ENCODE measurements around the gene FTSJ1. TPM values are rescaled to one million over a fixed set of nuclear protein-coding genes. Genes with fewer than 3 reads are reported as not detected.

Gene FTSJ1
- total and polyA plus RNA-seq, 7 donors = 14.5 to 48.4 (median 26.7) TPM

GRCh38 chrX:48450076-48450475 lies 25.9 kb upstream of the FTSJ1 start:
- Histone ChIP-seq H3K4me1 (no peaks in the 10 kb centered on the region), H3K36me3 (ENCODE audit: insufficient read depth in 1 of 2, low read depth in 1 of 2) (no peaks in the 10 kb centered on the region), H3K4me3 (no peak overlapping the region), H3K27ac (no peak overlapping the region), H3K9me3 (no peaks in the 10 kb centered on the region), H3K27me3 (ENCODE audit: insufficient read depth in 3 of 3, low read length in 2 of 3) (peaks cover 0 to 8% (median 0%) of the 10 kb centered on the region in 3 donors)
- intact Hi-C loops (cut with DNase I) = no loop called here
- no peak for TF ChIP-seq CTCF (IDR thresholded peaks at IDR 0.05)
- DNase-seq (no peak), ATAC-seq (no peak)

DNA sequence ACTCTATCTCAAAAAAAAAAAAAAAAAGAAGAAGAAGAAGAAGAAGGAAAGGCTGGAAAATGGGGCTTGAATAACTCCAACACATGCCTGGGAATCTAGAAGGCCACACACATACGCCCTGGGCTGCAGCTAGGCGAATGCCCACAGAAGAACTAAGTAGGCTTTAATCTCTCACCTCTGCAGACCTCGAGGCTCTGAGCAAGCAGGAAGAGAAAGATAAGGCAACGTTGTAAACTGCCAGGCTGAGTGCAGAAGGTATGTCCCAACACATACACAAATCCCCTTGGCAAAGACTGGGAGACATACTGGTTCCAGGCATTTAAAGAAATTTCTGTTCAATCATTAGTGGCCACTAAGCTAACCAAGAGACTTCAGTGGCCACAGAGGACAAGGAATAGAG lies 24.3 kb upstream of the FTSJ1 start:
- H3K27ac ChIP-seq = no peak overlapping the region
- no peaks in the 10 kb centered on the region for H3K9me3 ChIP-seq
- DNase-seq = no peak
- H3K4me1 ChIP-seq = no peaks in the 10 kb centered on the region
- no peak for ATAC-seq
- intact Hi-C loops (cut with DNase I) = no loop called here
- H3K36me3 ChIP-seq (ENCODE audit: insufficient read depth in 1 of 2, low read depth in 1 of 2) = no peaks in the 10 kb centered on the region
- WGBS, 3 donors = 45 to 64% (median 56%) methylated on average over 4 of the region's 4 CpGs
- H3K4me3 ChIP-seq = no peak overlapping the region
- no peak for TF ChIP-seq CTCF (IDR thresholded peaks at IDR 0.05)
- H3K27me3 ChIP-seq (ENCODE audit: insufficient read depth in 3 of 3, low read length in 2 of 3) = peaks cover 0 to 5% (median 0%) of the 10 kb centered on the region in 3 donors

- WGBS, 3 donors = 66 to 70% (median 70%) methylated on average over 5 to 6 of the region's 6 CpGs
- Histone ChIP-seq H3K4me3 (no peak overlapping the region), H3K27me3 (ENCODE audit: insufficient read depth in 3 of 3, low read length in 2 of 3) (peaks cover 0 to 6% (median 0%) of the 10 kb centered on the region in 3 donors), H3K9me3 (peaks cover 3% of the 10 kb centered on the region), H3K4me1 (no peaks in the 10 kb centered on the region), H3K27ac (no peak overlapping the region), H3K36me3 (ENCODE audit: insufficient read depth in 1 of 2, low read depth in 1 of 2) (no peaks in the 10 kb centered on the region)
- ATAC-seq = no peak
- TF ChIP-seq CTCF (IDR thresholded peaks at IDR 0.05) = no peak
- intact Hi-C loops (cut with DNase I) = no loop called here
- no peak for DNase-seq
Measured at GRCh38 chrX:48456628-48457331, 19.2 kb upstream of the FTSJ1 start.

- intact Hi-C loops (cut with DNase I) = no loop called here
- H3K4me1 ChIP-seq = no peaks in the 10 kb centered on the region
- H3K36me3 ChIP-seq (ENCODE audit: insufficient read depth in 1 of 2, low read depth in 1 of 2) = no peaks in the 10 kb centered on the region
- DNase-seq = no peak
- no peak overlapping the region for H3K4me3 ChIP-seq
- no peak overlapping the region for H3K27ac ChIP-seq
- H3K27me3 ChIP-seq (ENCODE audit: insufficient read depth in 3 of 3, low read length in 2 of 3) = peaks cover 0 to 6% (median 0%) of the 10 kb centered on the region in 3 donors
- no peak for TF ChIP-seq CTCF (IDR thresholded peaks at IDR 0.05)
- no peak for ATAC-seq
- 38 to 48% (median 39%) methylated on average over 2 to 6 of the region's 6 CpGs for WGBS, 3 donors
- H3K9me3 ChIP-seq = peaks cover 3% of the 10 kb centered on the region
Measured at GRCh38 chrX:48458711-48459110, 17.3 kb upstream of the FTSJ1 start.

GRCh38 chrX:48459483-48459882 lies 16.5 kb upstream of the FTSJ1 start:
- 63 to 88% (median 80%) methylated on average over 6 of the region's 6 CpGs for WGBS, 3 donors
- TF ChIP-seq CTCF (IDR thresholded peaks at IDR 0.05) = no peak
- intact Hi-C loops (cut with DNase I) = no loop called here
- Histone ChIP-seq H3K9me3 (peaks cover 3% of the 10 kb centered on the region), H3K27me3 (ENCODE audit: insufficient read depth in 3 of 3, low read length in 2 of 3) (peaks cover 0 to 6% (median 0%) of the 10 kb centered on the region in 3 donors), H3K36me3 (ENCODE audit: insufficient read depth in 1 of 2, low read depth in 1 of 2) (no peaks in the 10 kb centered on the region), H3K4me3 (no peak overlapping the region), H3K27ac (no peak overlapping the region), H3K4me1 (no peaks in the 10 kb centered on the region)
- no peak for DNase-seq
- no peak for ATAC-seq
